Sigmoid colon (tissue), 4 donors: ENCODE results near the gene ASB7.

Experiments
- EP300 ChIP-seq, 4 donors: sonication (generic); formaldehyde crosslinking; IDR thresholded peaks; one replicate each; pipeline ENCODE4 v1.6.1; 2017; ENCODE audit warnings: antibody characterized with exemption in 4 of 4
- TF ChIP-seq, protein P1 (sequence below), 4 experiments: fragments of 450-650 bp in 3 of 4; fragments of 200-600 bp in 1 of 4; IDR thresholded peaks; one replicate each; pipeline ENCODE4 v1.5.1; 2016 to 2019; ENCODE audit warnings: antibody characterized with exemption in 4 of 4, mild to moderate bottlenecking in 3 of 4, moderate library complexity in 2 of 4

DNA sequence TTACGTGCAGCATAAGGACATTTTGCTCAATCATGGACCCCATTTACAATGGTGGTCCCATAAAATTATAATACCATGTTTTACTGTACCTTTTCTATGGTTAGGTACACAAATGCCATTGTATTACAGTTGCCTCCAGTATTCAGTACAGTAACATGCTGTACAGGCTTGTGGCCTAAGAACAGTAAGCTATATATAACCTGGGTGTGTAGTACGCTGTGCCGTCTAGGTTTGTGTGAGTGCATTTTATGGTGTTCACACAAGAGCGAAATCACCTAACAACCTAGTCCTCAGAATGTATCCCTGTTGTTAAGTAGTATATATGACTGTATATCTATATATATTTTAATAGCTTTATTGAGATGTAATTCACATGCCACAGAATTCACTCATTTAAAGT lies 12.5 kb downstream of the ASB7 start:
- TF ChIP-seq, protein P1, sequence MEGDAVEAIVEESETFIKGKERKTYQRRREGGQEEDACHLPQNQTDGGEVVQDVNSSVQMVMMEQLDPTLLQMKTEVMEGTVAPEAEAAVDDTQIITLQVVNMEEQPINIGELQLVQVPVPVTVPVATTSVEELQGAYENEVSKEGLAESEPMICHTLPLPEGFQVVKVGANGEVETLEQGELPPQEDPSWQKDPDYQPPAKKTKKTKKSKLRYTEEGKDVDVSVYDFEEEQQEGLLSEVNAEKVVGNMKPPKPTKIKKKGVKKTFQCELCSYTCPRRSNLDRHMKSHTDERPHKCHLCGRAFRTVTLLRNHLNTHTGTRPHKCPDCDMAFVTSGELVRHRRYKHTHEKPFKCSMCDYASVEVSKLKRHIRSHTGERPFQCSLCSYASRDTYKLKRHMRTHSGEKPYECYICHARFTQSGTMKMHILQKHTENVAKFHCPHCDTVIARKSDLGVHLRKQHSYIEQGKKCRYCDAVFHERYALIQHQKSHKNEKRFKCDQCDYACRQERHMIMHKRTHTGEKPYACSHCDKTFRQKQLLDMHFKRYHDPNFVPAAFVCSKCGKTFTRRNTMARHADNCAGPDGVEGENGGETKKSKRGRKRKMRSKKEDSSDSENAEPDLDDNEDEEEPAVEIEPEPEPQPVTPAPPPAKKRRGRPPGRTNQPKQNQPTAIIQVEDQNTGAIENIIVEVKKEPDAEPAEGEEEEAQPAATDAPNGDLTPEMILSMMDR (IDR thresholded peaks at IDR 0.05) = no peak
- no peak for TF ChIP-seq EP300 (IDR thresholded peaks at IDR 0.05)
